Prostate gland (tissue), 2 donors: ENCODE results near the gene CRIM1. TPM values are rescaled to one million over a fixed set of nuclear protein-coding genes. Genes with fewer than 3 reads are reported as not detected.
"Not testable (repeated sequence)": the region's sequence is repeated elsewhere in the genome, so short reads cannot be mapped to it uniquely, and the experiment has no call there.

Experiments used
- DNase-seq: peaks from one replicate; pipeline ENCODE4 v3.0.0-alpha.2; 2019; ENCODE audit warnings: low spot score
- H3K27ac ChIP-seq, 2 donors: fragments of 200-600 bp; sonication (generic); 2 replicates each; pipeline ENCODE4 v1.5.1; 2017 to 2019
- H3K27me3 ChIP-seq: fragments of 200-600 bp; sonication (generic); replicated peaks from 2 replicates; pipeline ENCODE4 v1.5.1; 2019; ENCODE audit not compliant: insufficient read depth
- H3K36me3 ChIP-seq, 2 donors: fragments of 200-600 bp; sonication (generic); 1 replicate in 1 of 2; 2 replicates in 1 of 2; pipeline versions ENCODE4 v1.5.1 to v1.8.1; 2017 to 2019
- H3K4me1 ChIP-seq: fragments of 200-600 bp; sonication (generic); replicated peaks from 2 replicates; pipeline ENCODE4 v1.5.1; 2019
- H3K4me3 ChIP-seq, 2 donors: fragments of 200-600 bp; sonication (generic); 2 replicates each; pipeline ENCODE4 v1.5.1; 2017 to 2019
- H3K9me3 ChIP-seq: fragments of 200-600 bp; sonication (generic); 2 replicates; pipeline ENCODE4 v1.5.1; 2017
- CTCF ChIP-seq, 4 experiments: fragments of 200-600 bp in 2 of 4; fragments of 450-650 bp in 2 of 4; sonication (generic) in 2 of 4; IDR thresholded peaks; 1 replicate in 3 of 4; 2 replicates in 1 of 4; pipeline ENCODE4 v1.5.1; 2016 to 2019; ENCODE audit warnings: antibody characterized with exemption in 4 of 4, mild to moderate bottlenecking in 2 of 4, moderate library complexity in 2 of 4
- POLR2A ChIP-seq: fragments of 450-650 bp; IDR thresholded peaks from one replicate; pipeline ENCODE4 v1.6.1; 2016; ENCODE audit warnings: antibody characterized with exemption, mild to moderate bottlenecking
- POLR2AphosphoS5 ChIP-seq: sonication (generic); formaldehyde crosslinking; IDR thresholded peaks from one replicate; pipeline ENCODE4 v1.6.1; 2017; ENCODE audit warnings: antibody characterized with exemption
- WGBS: methylation state at CpG from one replicate; pipeline ENCODE4 v1.1.5; 2018; 5-methylcytosine and 5-hydroxymethylcytosine counted together
- intact Hi-C: fragments of 100-400 bp; cut with DNase I; formaldehyde crosslinking; loops from one replicate; pipeline ENCODE4 v1.14.2; 2022
- total RNA-seq, 2 donors: library from RNA; depleted of rRNA; stranded (reverse); fragments of >200 nt; gene quantifications; one replicate each; pipeline ENCODE4 v1.1.0, GENCODE V29; 2016

The CRIM1 gene
- 100 to 1,000 TPM in 1 of 2 donors, 10 to 100 TPM in 1; 55.2 to 101 TPM for total RNA-seq

DNA sequence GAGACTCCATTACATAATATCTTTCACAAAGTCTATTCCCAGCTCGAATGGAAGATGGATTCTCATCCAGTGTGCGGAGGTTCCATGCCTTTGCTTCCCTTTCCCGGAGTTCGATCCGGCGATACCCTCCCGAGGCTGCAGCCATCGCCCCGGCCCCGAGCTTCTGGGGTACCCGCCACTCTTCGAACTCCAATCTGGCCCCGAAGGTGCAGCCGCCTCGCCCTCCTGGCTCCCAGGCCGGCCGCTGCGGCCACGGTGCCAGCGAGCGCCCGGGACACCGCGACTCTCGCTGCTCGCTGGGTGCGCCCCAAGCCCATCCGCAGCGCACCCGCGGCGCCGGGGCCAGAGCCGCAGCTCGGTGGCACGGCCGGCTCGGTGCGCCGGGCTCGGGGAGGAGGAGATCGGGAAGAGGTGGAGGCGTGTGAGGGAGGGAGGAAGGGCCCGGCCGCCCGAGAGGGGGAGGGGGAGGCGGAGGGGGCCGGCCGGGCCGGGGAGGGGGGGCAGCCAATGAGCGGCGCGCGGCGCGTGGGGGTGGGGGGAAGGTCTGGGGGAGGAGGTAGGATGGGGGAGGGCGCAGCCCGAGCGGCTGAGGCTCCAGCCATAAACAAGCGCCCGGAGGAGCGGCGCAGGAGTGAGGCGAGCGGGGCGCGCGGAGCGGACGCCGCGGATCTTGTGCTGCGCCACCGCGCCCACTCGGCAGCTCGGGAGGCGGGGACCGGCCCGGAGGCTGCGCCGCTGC lies at the start of gene CRIM1:
Gene CRIM1, plus strand, starts transcription at position 628 of the 739 bp plus-strand sequence. CDS start 515 bp downstream, outside the sequence.
- DNase-seq: peak; percentile 92
- H3K4me3 ChIP-seq: peak within 1 kb of the TSS; percentile 80 to 83
- H3K4me1 ChIP-seq: no peaks in the 10 kb centered on the region

DNA sequence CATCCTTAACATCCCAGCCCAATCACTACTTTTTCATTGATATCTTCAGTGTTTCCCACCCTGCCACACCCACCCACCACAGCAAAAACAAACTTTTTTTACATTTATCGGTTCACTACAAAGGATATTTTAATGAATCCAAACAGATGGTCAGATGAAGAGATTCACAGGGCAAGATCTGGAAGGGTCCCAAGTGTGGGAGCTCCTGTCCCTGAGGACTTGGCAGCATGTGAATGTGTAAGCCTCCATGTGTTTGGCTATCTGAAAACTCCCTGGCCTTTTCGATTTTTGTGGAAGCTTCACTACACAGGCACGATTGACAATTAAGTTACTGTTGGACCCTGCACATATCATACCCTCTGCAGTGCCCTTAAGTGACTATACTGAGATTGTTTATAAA lies 48.1 kb upstream of the CRIM1 start:
- Histone ChIP-seq H3K4me3 (no peak overlapping the region), H3K36me3 (no peaks in the 10 kb centered on the region), H3K4me1 (no peaks in the 10 kb centered on the region), H3K9me3 (no peaks in the 10 kb centered on the region), H3K27ac (no peak overlapping the region), H3K27me3 (no peaks in the 10 kb centered on the region)
- TF ChIP-seq CTCF (IDR thresholded peaks at IDR 0.05) (no peak), POLR2AphosphoS5 (no peak), POLR2A (no peak)
- 50% methylated on average over 3 of the region's 3 CpGs for WGBS
- DNase-seq: no peak
- intact Hi-C loops: no loop called here

More for the DNA sequence above, at the start of gene CRIM1:
- no peaks in the 10 kb centered on the region for H3K27me3 ChIP-seq
- H3K36me3 ChIP-seq: no peaks in the 10 kb centered on the region
- WGBS: under 1% methylated on average over 54 of the region's 82 CpGs
- intact Hi-C loops: loop anchor here (5.0 kb wide), 2 partner anchors 107 to 152 kb away; no protein-coding TSS in a partner anchor
- no peaks in the 10 kb centered on the region for H3K9me3 ChIP-seq
- H3K27ac ChIP-seq: peak within 1 kb of the TSS; percentile 79 to 89
- TF ChIP-seq POLR2AphosphoS5: peak; percentile 68
- TF ChIP-seq POLR2A: peak; percentile 92
- peak in 1 of 4 experiments; percentile 14 for TF ChIP-seq CTCF (IDR thresholded peaks at IDR 0.05)

GRCh38 chr2:36310444-36310843 lies 45.1 kb upstream of the CRIM1 start:
- H3K9me3 ChIP-seq, DNase-seq, H3K27me3 ChIP-seq, H3K4me3 ChIP-seq, H3K36me3 ChIP-seq, H3K4me1 ChIP-seq, H3K27ac ChIP-seq, intact Hi-C loops: not testable (repeated sequence)
- 97% methylated on average over 1 of the region's 1 CpG for WGBS

- Histone ChIP-seq H3K9me3 (no peaks in the 10 kb centered on the region), H3K27ac (no peak overlapping the region), H3K4me1 (no peaks in the 10 kb centered on the region), H3K4me3 (no peak overlapping the region), H3K27me3 (no peaks in the 10 kb centered on the region), H3K36me3 (no peaks in the 10 kb centered on the region)
- no peak for TF ChIP-seq CTCF (IDR thresholded peaks at IDR 0.05)
- no peak for TF ChIP-seq POLR2AphosphoS5
- no peak for TF ChIP-seq POLR2A
- intact Hi-C loops: no loop called here
- no peak for DNase-seq
- 95% methylated on average over 1 of the region's 1 CpG for WGBS
These were observed 37.0 kb upstream of the CRIM1 start for GRCh38 chr2:36318547-36318946.

- H3K9me3 ChIP-seq: no peaks in the 10 kb centered on the region
- H3K36me3 ChIP-seq: no peaks in the 10 kb centered on the region
- no peak for DNase-seq
- no peak for TF ChIP-seq POLR2AphosphoS5
- TF ChIP-seq CTCF (IDR thresholded peaks at IDR 0.05): peak in 1 of 4 experiments; percentile 3
- H3K4me1 ChIP-seq: no peaks in the 10 kb centered on the region
- 63% methylated on average over 3 of the region's 3 CpGs for WGBS
- no peak overlapping the region for H3K27ac ChIP-seq
- H3K4me3 ChIP-seq: no peak overlapping the region
- no peaks in the 10 kb centered on the region for H3K27me3 ChIP-seq
- intact Hi-C loops: no loop called here
These were observed 33.5 kb upstream of the CRIM1 start for GRCh38 chr2:36322108-36322507.
